Liver (tissue), 9 donors: ENCODE results near the gene STOML1. TPM values are rescaled to one million over a fixed set of nuclear protein-coding genes. Genes with fewer than 3 reads are reported as not detected.

Source experiments
- DNase-seq: peaks from one replicate; pipeline ENCODE4 v3.0.0-alpha.2; 2017; ENCODE audit warnings: low spot score
- H3K27ac ChIP-seq, 2 donors: one replicate each; pipeline ENCODE4 v1.7.0; 2013; ENCODE audit warnings: inconsistent platforms in 2 of 2, low read length in 2 of 2, control low read depth in 1 of 2, low read depth in 1 of 2, mild to moderate bottlenecking in 1 of 2
- H3K27me3 ChIP-seq, 4 donors: one replicate each; pipeline versions ENCODE4 v1.6.1 to v1.7.0; 2013; ENCODE audit warnings: low read length in 3 of 4, inconsistent platforms in 1 of 4, mild to moderate bottlenecking in 1 of 4, moderate library complexity in 1 of 4; ENCODE audit not compliant: control insufficient read depth in 4 of 4, insufficient read depth in 4 of 4
- H3K36me3 ChIP-seq, 4 donors: one replicate each; pipeline versions ENCODE4 v1.6.1 to v1.7.0; 2013; ENCODE audit warnings: low read length in 3 of 4, mild to moderate bottlenecking in 3 of 4, low read depth in 1 of 4, moderate library complexity in 1 of 4; ENCODE audit not compliant: control insufficient read depth in 4 of 4, insufficient read depth in 3 of 4
- H3K4me1 ChIP-seq, 4 donors: one replicate each; pipeline versions ENCODE4 v1.6.1 to v1.7.0; 2013; ENCODE audit warnings: low read length in 3 of 4, mild to moderate bottlenecking in 3 of 4, moderate library complexity in 1 of 4; ENCODE audit not compliant: control insufficient read depth in 4 of 4, insufficient read depth in 4 of 4
- H3K4me3 ChIP-seq, 3 donors: one replicate each; pipeline versions ENCODE4 v1.6.1 to v1.7.0; 2013; ENCODE audit warnings: low read length in 3 of 3, control low read depth in 1 of 3, low read depth in 1 of 3, mild to moderate bottlenecking in 1 of 3
- H3K9ac ChIP-seq, 2 donors: one replicate each; pipeline ENCODE4 v1.7.0; 2013; ENCODE audit warnings: low read length in 2 of 2, mild to moderate bottlenecking in 2 of 2, moderate library complexity in 2 of 2, control low read depth in 1 of 2, low read depth in 1 of 2
- H3K9me3 ChIP-seq, 4 donors: one replicate each; pipeline versions ENCODE4 v1.6.1 to v1.7.0; 2013; ENCODE audit warnings: low read length in 3 of 4; ENCODE audit not compliant: control insufficient read depth in 4 of 4
- EGR1 ChIP-seq, 2 donors: IDR thresholded peaks; 2 replicates each; pipeline ENCODE4 v1.6.1; 2016 to 2018; ENCODE audit warnings: antibody characterized with exemption in 2 of 2, low read depth in 2 of 2
- FOXA1 ChIP-seq: IDR thresholded peaks from 2 replicates; pipeline ENCODE4 v1.6.1; 2016; ENCODE audit warnings: antibody characterized with exemption
- FOXA2 ChIP-seq: IDR thresholded peaks from 2 replicates; pipeline ENCODE4 v1.6.1; 2016; ENCODE audit warnings: antibody characterized with exemption
- GABPA ChIP-seq, 2 donors: IDR thresholded peaks in 1 of 2; conservative IDR thresholded peaks in 1 of 2; 2 replicates each; pipeline ENCODE4 v1.6.1; 2016; ENCODE audit warnings: antibody characterized with exemption in 2 of 2, mild to moderate bottlenecking in 1 of 2, moderate library complexity in 1 of 2
- HNF4A ChIP-seq, 2 donors: conservative IDR thresholded peaks; 2 replicates each; pipeline ENCODE4 v1.6.1; 2016; ENCODE audit warnings: antibody characterized with exemption in 2 of 2, mild to moderate bottlenecking in 2 of 2
- HNF4G ChIP-seq: IDR thresholded peaks from 2 replicates; pipeline ENCODE4 v1.6.1; 2016; ENCODE audit warnings: antibody characterized with exemption
- JUND ChIP-seq, 2 donors: IDR thresholded peaks; 2 replicates each; pipeline ENCODE4 v1.6.1; 2016; ENCODE audit warnings: antibody characterized with exemption in 2 of 2
- NR2F2 ChIP-seq: IDR thresholded peaks from 2 replicates; pipeline ENCODE4 v1.6.1; 2016; ENCODE audit warnings: antibody characterized with exemption
- RAD21 ChIP-seq, 2 donors: IDR thresholded peaks; 2 replicates each; pipeline ENCODE4 v1.6.1; 2016; ENCODE audit warnings: antibody characterized with exemption in 2 of 2, mild to moderate bottlenecking in 2 of 2
- RXRA ChIP-seq, 2 donors: IDR thresholded peaks; 2 replicates each; pipeline ENCODE4 v1.6.1; 2017 to 2018; ENCODE audit warnings: antibody characterized with exemption in 2 of 2, mild to moderate bottlenecking in 1 of 2
- SP1 ChIP-seq: IDR thresholded peaks from 2 replicates; pipeline ENCODE4 v1.6.1; 2018; ENCODE audit warnings: antibody characterized with exemption, mild to moderate bottlenecking
- TAF1 ChIP-seq: conservative IDR thresholded peaks from 2 replicates; pipeline ENCODE4 v1.6.1; 2016; ENCODE audit warnings: antibody characterized with exemption, mild to moderate bottlenecking
- YY1 ChIP-seq: IDR thresholded peaks from 2 replicates; pipeline ENCODE4 v1.6.1; 2016; ENCODE audit warnings: antibody characterized with exemption, mild to moderate bottlenecking
- WGBS: extraction: QIAGEN DNeasy Blood & Tissue Kit; methylation state at CpG from one replicate; pipeline ENCODE4 v1.1.7; 2013; 5-methylcytosine and 5-hydroxymethylcytosine counted together
- polyA plus RNA-seq, 2 donors: library from polyadenylated mRNA; stranded (reverse) in 1 of 2; unstranded in 1 of 2; fragments of 200-250 nt in 1 of 2; fragments of >200 nt in 1 of 2; fragmentation: Nextera tagmentation in 1 of 2; extraction: Ambion mirVana in 1 of 2; gene quantifications; one replicate each; pipeline versions ENCODE4 v1.2.1 to v1.2.3, GENCODE V29; 2013 to 2015
- total RNA-seq, 2 donors: library from RNA; depleted of rRNA; stranded (reverse); fragments of >200 nt; gene quantifications; one replicate each; pipeline ENCODE4 v1.2.3, GENCODE V29; 2014
- TF ChIP-seq, protein P1 (sequence below): fragments of 150-350 bp; IDR thresholded peaks from 2 replicates; pipeline ENCODE4 v1.5.1; 2017; ENCODE audit warnings: improper control_type of control experiment, low read depth, low read length; ENCODE audit not compliant: missing input control
- TF ChIP-seq, protein P2 (sequence below): IDR thresholded peaks from 2 replicates; pipeline ENCODE4 v1.6.1; 2016; ENCODE audit warnings: antibody characterized with exemption
- TF ChIP-seq, protein P3 (sequence below): IDR thresholded peaks from 2 replicates; pipeline ENCODE4 v1.6.1; 2016; ENCODE audit warnings: antibody characterized with exemption
- TF ChIP-seq, protein P4 (sequence below): IDR thresholded peaks from 2 replicates; pipeline ENCODE4 v1.6.1; 2016; ENCODE audit warnings: antibody characterized with exemption, mild to moderate bottlenecking
- TF ChIP-seq, protein P5 (sequence below): IDR thresholded peaks from 2 replicates; pipeline ENCODE4 v1.6.1; 2016; ENCODE audit warnings: antibody characterized with exemption
- donor health status: healthy.
- donor health status: healthy.
- donor health status: healthy.
- donor health status: healthy.
- donor health status: healthy.

The STOML1 gene
- total and polyA plus RNA-seq, 4 donors: 5.4 to 9.4 (median 6.4) TPM

DNA sequence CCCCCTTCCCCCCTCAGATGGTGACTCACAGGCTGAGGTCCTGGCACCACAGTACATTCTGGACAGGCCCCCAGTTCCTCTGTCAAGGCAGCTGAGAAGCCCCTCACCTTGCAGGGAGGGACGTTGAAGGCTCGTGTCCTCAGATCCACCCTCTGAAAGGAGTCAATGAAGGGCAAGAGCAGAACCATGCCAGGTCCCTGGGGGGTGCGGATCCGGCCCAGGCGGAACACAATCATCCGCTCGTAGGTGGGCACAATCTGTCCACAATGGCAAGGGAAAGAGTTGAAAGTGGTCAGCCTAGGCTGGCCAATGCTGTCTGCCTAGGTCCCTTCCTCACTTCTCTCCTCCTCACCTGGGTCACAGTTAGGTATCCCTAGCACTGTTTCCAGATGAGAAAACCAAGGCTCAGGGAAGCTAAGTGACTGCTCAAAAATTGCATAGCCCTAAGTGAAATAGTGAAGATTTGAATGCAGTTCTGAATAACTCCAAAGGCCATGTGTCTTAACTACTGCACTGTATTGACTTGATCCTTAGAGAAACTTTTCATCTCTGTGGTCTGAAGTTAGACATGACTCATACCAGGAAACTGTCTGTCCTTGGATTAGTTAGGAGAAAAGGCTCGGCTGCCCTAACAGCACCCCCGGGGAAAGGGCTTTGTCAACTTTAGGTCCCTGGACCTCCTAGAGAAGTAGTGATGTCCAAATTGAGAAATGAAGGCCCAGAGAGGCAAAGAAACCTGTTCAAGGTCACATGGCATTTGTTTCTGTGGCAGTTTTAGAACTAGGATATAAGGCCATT, 2.9 kb downstream of the STOML1 start:
- DNase-seq: no peak
- TF ChIP-seq JUND (IDR thresholded peaks at IDR 0.05) (peak in 1 of 2 donors; percentile 25), GABPA (IDR thresholded peaks at IDR 0.05 in 1 of 2, conservative IDR thresholded peaks at IDR 0.05 in 1 of 2) (no peak), TAF1 (no peak), RXRA (IDR thresholded peaks at IDR 0.05) (no peak), RAD21 (IDR thresholded peaks at IDR 0.05) (no peak)
- TF ChIP-seq, protein P1, sequence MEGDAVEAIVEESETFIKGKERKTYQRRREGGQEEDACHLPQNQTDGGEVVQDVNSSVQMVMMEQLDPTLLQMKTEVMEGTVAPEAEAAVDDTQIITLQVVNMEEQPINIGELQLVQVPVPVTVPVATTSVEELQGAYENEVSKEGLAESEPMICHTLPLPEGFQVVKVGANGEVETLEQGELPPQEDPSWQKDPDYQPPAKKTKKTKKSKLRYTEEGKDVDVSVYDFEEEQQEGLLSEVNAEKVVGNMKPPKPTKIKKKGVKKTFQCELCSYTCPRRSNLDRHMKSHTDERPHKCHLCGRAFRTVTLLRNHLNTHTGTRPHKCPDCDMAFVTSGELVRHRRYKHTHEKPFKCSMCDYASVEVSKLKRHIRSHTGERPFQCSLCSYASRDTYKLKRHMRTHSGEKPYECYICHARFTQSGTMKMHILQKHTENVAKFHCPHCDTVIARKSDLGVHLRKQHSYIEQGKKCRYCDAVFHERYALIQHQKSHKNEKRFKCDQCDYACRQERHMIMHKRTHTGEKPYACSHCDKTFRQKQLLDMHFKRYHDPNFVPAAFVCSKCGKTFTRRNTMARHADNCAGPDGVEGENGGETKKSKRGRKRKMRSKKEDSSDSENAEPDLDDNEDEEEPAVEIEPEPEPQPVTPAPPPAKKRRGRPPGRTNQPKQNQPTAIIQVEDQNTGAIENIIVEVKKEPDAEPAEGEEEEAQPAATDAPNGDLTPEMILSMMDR: no peak
- TF ChIP-seq, protein P2, sequence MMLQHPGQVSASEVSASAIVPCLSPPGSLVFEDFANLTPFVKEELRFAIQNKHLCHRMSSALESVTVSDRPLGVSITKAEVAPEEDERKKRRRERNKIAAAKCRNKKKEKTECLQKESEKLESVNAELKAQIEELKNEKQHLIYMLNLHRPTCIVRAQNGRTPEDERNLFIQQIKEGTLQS: no peak
- no peaks in the 10 kb centered on the region for H3K27me3 ChIP-seq
- no peak overlapping the region for H3K9ac ChIP-seq
- WGBS: 87% methylated on average over 9 of the region's 9 CpGs
- no peak overlapping the region for H3K4me3 ChIP-seq
- no peak overlapping the region for H3K27ac ChIP-seq
- peaks cover 0 to 12% (median 0%) of the 10 kb centered on the region in 4 donors for H3K36me3 ChIP-seq
- peaks cover 9 to 29% (median 21%) of the 10 kb centered on the region in 4 donors for H3K4me1 ChIP-seq
- H3K9me3 ChIP-seq: no peaks in the 10 kb centered on the region

DNA sequence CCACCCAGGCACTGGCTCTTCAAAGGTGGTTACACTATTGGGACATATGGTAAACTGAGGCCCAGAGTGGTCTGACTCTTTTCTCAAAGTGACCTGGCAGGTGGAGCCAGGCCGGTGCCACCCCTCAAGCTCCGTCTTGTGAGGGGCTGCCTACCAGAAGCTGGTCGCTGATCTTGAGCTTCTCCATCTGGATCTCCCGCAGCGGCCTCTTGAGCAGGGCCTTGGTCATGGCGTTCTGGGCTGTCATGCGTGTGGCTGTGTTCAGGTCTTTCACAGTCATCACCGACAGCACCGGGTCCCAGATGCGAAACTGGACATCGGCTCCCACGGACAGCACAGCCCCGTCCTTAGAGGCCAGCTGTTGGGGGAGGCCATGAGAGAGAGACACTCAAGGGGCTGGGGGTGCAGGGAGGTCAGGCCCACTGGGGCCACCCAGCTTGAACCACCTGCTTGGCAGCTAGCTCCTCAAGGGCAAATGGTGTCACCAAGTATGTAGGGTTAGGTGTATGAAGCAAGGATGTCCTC, 3.6 kb downstream of the STOML1 start:
- Histone ChIP-seq H3K9ac (no peak overlapping the region), H3K4me1 (peaks cover 7 to 22% (median 15%) of the 10 kb centered on the region in 4 donors), H3K36me3 (peaks cover 0 to 18% (median 0%) of the 10 kb centered on the region in 4 donors), H3K4me3 (no peak overlapping the region), H3K9me3 (no peaks in the 10 kb centered on the region), H3K27ac (no peak overlapping the region), H3K27me3 (no peaks in the 10 kb centered on the region)
- no peak for DNase-seq
- 98% methylated on average over 13 of the region's 13 CpGs for WGBS
- TF ChIP-seq EGR1 (IDR thresholded peaks at IDR 0.05; ENCODE audit: low read depth in 2 of 2): no peak
- TF ChIP-seq, protein P3, sequence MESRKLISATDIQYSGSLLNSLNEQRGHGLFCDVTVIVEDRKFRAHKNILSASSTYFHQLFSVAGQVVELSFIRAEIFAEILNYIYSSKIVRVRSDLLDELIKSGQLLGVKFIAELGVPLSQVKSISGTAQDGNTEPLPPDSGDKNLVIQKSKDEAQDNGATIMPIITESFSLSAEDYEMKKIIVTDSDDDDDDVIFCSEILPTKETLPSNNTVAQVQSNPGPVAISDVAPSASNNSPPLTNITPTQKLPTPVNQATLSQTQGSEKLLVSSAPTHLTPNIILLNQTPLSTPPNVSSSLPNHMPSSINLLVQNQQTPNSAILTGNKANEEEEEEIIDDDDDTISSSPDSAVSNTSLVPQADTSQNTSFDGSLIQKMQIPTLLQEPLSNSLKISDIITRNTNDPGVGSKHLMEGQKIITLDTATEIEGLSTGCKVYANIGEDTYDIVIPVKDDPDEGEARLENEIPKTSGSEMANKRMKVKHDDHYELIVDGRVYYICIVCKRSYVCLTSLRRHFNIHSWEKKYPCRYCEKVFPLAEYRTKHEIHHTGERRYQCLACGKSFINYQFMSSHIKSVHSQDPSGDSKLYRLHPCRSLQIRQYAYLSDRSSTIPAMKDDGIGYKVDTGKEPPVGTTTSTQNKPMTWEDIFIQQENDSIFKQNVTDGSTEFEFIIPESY: no peak
- TF ChIP-seq GABPA (IDR thresholded peaks at IDR 0.05 in 1 of 2, conservative IDR thresholded peaks at IDR 0.05 in 1 of 2): no peak
- no peak for TF ChIP-seq JUND (IDR thresholded peaks at IDR 0.05)
- TF ChIP-seq RAD21 (IDR thresholded peaks at IDR 0.05): no peak
- no peak for TF ChIP-seq FOXA1
- TF ChIP-seq TAF1: no peak
- TF ChIP-seq, protein P2: no peak
- TF ChIP-seq NR2F2: no peak
- no peak for TF ChIP-seq RXRA (IDR thresholded peaks at IDR 0.05)
- TF ChIP-seq, protein P1: no peak
- TF ChIP-seq YY1: no peak
- no peak for TF ChIP-seq SP1
- no peak for TF ChIP-seq FOXA2
- no peak for TF ChIP-seq HNF4A (conservative IDR thresholded peaks at IDR 0.05)
- TF ChIP-seq, protein P4, sequence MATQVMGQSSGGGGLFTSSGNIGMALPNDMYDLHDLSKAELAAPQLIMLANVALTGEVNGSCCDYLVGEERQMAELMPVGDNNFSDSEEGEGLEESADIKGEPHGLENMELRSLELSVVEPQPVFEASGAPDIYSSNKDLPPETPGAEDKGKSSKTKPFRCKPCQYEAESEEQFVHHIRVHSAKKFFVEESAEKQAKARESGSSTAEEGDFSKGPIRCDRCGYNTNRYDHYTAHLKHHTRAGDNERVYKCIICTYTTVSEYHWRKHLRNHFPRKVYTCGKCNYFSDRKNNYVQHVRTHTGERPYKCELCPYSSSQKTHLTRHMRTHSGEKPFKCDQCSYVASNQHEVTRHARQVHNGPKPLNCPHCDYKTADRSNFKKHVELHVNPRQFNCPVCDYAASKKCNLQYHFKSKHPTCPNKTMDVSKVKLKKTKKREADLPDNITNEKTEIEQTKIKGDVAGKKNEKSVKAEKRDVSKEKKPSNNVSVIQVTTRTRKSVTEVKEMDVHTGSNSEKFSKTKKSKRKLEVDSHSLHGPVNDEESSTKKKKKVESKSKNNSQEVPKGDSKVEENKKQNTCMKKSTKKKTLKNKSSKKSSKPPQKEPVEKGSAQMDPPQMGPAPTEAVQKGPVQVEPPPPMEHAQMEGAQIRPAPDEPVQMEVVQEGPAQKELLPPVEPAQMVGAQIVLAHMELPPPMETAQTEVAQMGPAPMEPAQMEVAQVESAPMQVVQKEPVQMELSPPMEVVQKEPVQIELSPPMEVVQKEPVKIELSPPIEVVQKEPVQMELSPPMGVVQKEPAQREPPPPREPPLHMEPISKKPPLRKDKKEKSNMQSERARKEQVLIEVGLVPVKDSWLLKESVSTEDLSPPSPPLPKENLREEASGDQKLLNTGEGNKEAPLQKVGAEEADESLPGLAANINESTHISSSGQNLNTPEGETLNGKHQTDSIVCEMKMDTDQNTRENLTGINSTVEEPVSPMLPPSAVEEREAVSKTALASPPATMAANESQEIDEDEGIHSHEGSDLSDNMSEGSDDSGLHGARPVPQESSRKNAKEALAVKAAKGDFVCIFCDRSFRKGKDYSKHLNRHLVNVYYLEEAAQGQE: no peak
- TF ChIP-seq HNF4G: no peak
- TF ChIP-seq, protein P5, sequence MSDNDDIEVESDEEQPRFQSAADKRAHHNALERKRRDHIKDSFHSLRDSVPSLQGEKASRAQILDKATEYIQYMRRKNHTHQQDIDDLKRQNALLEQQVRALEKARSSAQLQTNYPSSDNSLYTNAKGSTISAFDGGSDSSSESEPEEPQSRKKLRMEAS: no peak
